Urinary bladder (tissue), 4 donors: Measurements from ENCODE around the gene ADCY10. TPM values are rescaled to one million over a fixed set of nuclear protein-coding genes. Genes with fewer than 3 reads are reported as not detected.

ENCODE experiments used
- DNase-seq: peaks from one replicate; pipeline ENCODE4 v3.0.0-alpha.2; 2015; ENCODE audit errors: extremely low spot score
- H3K27ac ChIP-seq: one replicate; pipeline ENCODE4 v1.5.1; 2013; ENCODE audit warnings: low read depth, mild to moderate bottlenecking, moderate library complexity
- H3K36me3 ChIP-seq: one replicate; pipeline ENCODE4 v1.6.1; 2013; ENCODE audit warnings: mild to moderate bottlenecking, moderate library complexity; ENCODE audit not compliant: insufficient read depth
- H3K4me1 ChIP-seq: one replicate; pipeline ENCODE4 v1.6.1; 2013; ENCODE audit warnings: mild to moderate bottlenecking, moderate library complexity; ENCODE audit not compliant: insufficient read depth
- H3K4me3 ChIP-seq: one replicate; pipeline ENCODE4 v1.5.1; 2013; ENCODE audit warnings: low read depth, low read length
- WGBS: extraction: QIAGEN DNeasy Blood & Tissue Kit; methylation state at CpG from one replicate; pipeline ENCODE4 v1.1.7; 2013; 5-methylcytosine and 5-hydroxymethylcytosine counted together
- polyA plus RNA-seq: library from polyadenylated mRNA; stranded (reverse); fragments of 200-250 nt; gene quantifications from one replicate; pipeline ENCODE4 v1.2.3, GENCODE V29; 2013
- total RNA-seq: library from RNA; depleted of rRNA; stranded (reverse); fragments of >200 nt; gene quantifications from one replicate; pipeline ENCODE4 v1.2.3, GENCODE V29; 2014
- donor health status: healthy with polysubstance abuse.
- donor health status: healthy.

The ADCY10 gene, protein sequence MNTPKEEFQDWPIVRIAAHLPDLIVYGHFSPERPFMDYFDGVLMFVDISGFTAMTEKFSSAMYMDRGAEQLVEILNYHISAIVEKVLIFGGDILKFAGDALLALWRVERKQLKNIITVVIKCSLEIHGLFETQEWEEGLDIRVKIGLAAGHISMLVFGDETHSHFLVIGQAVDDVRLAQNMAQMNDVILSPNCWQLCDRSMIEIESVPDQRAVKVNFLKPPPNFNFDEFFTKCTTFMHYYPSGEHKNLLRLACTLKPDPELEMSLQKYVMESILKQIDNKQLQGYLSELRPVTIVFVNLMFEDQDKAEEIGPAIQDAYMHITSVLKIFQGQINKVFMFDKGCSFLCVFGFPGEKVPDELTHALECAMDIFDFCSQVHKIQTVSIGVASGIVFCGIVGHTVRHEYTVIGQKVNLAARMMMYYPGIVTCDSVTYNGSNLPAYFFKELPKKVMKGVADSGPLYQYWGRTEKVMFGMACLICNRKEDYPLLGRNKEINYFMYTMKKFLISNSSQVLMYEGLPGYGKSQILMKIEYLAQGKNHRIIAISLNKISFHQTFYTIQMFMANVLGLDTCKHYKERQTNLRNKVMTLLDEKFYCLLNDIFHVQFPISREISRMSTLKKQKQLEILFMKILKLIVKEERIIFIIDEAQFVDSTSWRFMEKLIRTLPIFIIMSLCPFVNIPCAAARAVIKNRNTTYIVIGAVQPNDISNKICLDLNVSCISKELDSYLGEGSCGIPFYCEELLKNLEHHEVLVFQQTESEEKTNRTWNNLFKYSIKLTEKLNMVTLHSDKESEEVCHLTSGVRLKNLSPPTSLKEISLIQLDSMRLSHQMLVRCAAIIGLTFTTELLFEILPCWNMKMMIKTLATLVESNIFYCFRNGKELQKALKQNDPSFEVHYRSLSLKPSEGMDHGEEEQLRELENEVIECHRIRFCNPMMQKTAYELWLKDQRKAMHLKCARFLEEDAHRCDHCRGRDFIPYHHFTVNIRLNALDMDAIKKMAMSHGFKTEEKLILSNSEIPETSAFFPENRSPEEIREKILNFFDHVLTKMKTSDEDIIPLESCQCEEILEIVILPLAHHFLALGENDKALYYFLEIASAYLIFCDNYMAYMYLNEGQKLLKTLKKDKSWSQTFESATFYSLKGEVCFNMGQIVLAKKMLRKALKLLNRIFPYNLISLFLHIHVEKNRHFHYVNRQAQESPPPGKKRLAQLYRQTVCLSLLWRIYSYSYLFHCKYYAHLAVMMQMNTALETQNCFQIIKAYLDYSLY (N-terminal part only)
- total RNA-seq (0.37 TPM), polyA plus RNA-seq (0.06 TPM)

DNA sequence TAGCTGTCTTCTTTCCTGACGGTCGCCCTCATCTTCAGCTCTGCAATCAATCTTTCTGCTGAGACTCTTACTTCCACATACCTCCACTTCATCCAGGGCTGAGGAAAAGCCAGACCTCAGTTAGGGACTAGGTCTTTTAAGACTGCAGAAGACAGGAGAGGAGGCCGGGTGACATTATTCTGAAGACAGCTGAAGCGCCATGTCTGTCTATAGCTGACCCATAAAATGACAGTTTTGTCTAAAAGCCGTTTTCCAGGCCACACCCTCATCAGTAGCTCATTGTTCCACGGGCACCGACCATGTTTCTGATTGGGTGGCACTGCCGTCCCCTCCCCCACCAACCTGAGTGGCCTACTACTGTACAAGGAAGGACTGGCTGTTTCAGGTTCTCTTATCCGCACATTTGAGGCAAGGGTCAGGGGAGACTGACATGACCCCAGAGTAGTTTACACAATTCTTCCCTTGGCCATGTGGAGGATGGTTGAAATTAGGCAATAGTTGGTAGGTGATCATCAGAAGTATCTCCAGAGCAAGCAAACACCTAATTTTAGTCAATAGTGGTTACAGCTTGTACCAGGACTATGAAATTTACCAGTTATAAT, at the start of gene ADCY10:
ADCY10 (minus strand) TSS at position 240 of the 602 bp plus-strand sequence. CDS start 8,994 bp downstream, outside the sequence.
- no peaks in the 10 kb centered on the region for H3K4me1 ChIP-seq
- no peak for DNase-seq
- 90% methylated on average over 9 of the region's 9 CpGs for WGBS
- H3K27ac ChIP-seq = no peak within 1 kb of the TSS
- H3K4me3 ChIP-seq = no peak within 1 kb of the TSS
- no peaks in the 10 kb centered on the region for H3K36me3 ChIP-seq

DNA sequence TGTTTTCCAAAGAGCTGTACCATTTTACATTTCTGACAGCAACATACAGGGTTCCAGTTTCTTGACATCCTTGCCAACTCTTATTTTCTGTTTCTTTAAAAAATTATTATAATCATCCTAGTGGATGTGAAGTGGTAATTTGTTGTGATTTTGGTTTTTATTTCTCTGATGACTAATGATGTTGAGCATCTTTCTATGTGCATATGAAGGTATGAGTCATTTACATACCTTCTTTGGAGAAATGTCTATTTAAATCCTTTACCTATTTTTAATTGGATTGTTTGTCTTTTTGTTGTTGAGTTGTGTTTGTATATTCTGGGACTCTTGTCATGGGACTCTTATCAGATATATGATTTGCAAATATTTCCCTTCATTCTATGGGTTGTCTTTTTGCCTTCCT, 43.8 kb upstream of the ADCY10 start:
- H3K4me3 ChIP-seq = no peak overlapping the region
- DNase-seq = no peak
- H3K4me1 ChIP-seq = no peaks in the 10 kb centered on the region
- peaks cover 2% of the 10 kb centered on the region for H3K36me3 ChIP-seq
- no peak overlapping the region for H3K27ac ChIP-seq

DNA sequence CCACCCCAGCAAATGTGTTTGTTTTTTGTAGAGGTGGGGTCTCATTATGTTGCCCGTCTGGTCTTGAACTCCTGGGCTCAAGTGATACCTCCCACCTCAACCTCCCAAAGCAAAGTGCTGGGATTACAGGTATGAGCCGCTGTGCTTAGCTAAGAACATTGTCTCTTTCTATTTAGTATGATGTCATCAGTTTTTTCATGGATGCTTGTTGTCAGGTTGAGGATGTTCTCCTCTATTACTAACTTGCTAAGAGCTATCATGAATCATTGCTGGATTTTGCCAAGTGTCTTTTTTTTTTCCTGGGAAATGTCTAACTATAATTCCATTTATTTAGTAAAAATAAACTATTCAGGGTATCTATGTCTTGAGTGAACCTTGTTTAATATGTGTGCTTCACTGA, 42.0 kb upstream of the ADCY10 start:
- WGBS = 98% methylated on average over 2 of the region's 2 CpGs
- Histone ChIP-seq H3K4me1 (no peaks in the 10 kb centered on the region), H3K36me3 (peaks cover 2% of the 10 kb centered on the region), H3K4me3 (no peak overlapping the region), H3K27ac (no peak overlapping the region)
- no peak for DNase-seq

DNA sequence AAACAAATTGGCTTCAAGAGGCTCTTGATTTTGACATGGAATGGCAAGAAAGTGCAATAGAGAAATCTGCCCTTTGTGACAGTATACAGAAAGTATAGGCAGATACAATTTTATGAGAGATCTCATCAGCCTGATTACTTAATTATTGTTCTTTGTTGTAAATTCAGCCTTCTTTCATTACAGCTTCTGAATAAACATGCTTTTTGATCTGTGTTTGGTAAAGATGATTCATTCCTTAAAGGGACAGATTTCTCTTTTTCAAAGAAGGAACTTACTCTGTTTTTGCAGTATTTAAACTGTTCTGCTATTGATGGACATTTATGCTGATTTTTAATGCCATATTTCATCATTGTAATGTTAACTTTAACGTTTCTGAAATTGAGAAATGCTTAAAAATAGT, 36.6 kb upstream of the ADCY10 start:
- no peak overlapping the region for H3K27ac ChIP-seq
- WGBS = 45% methylated on average over 1 of the region's 1 CpG
- no peak overlapping the region for H3K4me3 ChIP-seq
- no peak for DNase-seq
- peaks cover 2% of the 10 kb centered on the region for H3K4me1 ChIP-seq
- H3K36me3 ChIP-seq = peaks cover 2% of the 10 kb centered on the region

DNA sequence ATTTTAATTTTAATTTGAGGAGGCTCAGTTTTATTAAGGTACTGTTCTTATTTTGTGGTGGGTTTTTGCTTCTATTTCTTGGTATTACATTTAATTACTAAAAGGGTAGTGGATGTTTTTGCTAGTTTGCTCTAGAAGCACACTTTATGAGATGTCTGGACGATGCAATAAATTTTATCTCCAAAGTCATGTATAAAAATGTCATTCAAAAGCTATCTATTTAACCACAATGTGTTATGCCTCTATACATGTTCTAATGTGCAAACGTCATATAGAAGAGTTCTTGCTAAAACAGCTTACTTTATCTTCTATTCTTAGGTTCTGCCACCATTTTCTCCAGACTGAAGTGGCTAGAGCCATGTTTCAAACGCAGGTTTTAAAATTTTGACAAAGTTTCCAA, 35.9 kb upstream of the ADCY10 start:
- Histone ChIP-seq H3K27ac (no peak overlapping the region), H3K4me3 (no peak overlapping the region), H3K4me1 (peaks cover 2% of the 10 kb centered on the region), H3K36me3 (peaks cover 2% of the 10 kb centered on the region)
- WGBS = 71% methylated on average over 3 of the region's 3 CpGs
- DNase-seq = no peak

DNA sequence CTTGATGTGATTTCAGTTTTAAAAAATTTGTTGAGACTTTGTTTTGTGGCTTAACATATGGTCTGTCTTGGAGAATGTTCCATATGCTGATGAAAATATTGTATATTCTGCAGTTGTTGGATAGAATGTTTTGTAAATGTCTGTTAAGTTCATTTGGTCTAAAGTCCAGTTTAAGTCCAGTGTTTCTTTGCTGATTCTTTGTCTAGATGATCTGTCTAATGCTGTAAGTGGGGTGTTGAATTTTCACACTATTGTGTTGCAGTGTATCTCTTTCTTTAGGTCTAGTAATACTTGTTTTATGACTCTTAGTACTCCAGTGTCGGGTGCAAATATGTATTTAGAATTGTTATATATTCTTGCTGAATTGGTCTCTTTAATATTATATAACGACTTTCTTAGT, 33.8 kb upstream of the ADCY10 start:
- H3K4me1 ChIP-seq = peaks cover 2% of the 10 kb centered on the region
- DNase-seq = no peak
- 89% methylated on average over 2 of the region's 2 CpGs for WGBS

DNA sequence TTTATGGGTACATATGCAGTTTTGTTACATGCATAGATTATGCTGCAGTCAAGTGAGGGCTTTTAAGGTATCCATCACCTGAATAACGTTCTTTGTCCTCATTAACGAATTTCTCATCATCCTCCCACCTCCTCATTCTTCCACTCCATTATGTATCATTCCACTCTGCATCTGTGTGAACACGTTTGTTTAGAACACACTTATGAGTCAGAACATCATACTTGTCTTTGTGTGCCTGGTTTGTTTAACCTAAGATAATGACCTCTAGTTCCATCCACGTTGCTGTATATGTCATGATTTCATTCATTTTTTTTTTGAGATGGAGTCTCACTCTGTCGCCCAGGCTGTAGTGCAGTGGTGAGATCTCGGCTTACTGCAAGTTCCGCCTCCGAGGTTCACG, 29.6 kb upstream of the ADCY10 start:
- Histone ChIP-seq H3K27ac (no peak overlapping the region), H3K4me3 (no peak overlapping the region), H3K4me1 (peaks cover 2% of the 10 kb centered on the region), H3K36me3 (no peaks in the 10 kb centered on the region)
- DNase-seq = no peak
- WGBS = 90% methylated on average over 9 of the region's 9 CpGs

More for the DNA sequence above, 33.8 kb upstream of the ADCY10 start:
- H3K4me3 ChIP-seq = no peak overlapping the region
- H3K27ac ChIP-seq = no peak overlapping the region
- no peaks in the 10 kb centered on the region for H3K36me3 ChIP-seq

DNA sequence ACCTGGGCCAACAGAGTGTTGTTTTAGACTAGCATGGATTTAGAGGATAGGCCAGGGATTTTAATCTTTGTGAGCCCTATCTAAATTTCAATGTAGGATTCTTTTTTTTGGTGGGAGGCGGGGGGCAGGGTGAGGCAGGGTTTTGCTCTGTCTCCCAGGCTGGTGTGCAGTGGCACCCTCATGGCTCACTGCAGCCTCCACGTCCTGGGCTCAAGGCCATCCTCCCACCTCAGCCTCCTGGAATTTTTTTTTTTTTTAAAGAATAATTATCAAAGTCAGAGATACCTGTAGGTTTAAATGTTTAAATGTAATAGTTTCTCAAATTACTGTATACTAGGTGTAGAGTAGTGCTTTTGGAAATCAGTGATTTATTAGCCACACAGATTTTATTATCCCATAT, 26.3 kb upstream of the ADCY10 start:
- Histone ChIP-seq H3K4me3 (no peak overlapping the region), H3K27ac (no peak overlapping the region), H3K36me3 (no peaks in the 10 kb centered on the region), H3K4me1 (no peaks in the 10 kb centered on the region)
- no peak for DNase-seq
- 95% methylated on average over 2 of the region's 2 CpGs for WGBS

DNA sequence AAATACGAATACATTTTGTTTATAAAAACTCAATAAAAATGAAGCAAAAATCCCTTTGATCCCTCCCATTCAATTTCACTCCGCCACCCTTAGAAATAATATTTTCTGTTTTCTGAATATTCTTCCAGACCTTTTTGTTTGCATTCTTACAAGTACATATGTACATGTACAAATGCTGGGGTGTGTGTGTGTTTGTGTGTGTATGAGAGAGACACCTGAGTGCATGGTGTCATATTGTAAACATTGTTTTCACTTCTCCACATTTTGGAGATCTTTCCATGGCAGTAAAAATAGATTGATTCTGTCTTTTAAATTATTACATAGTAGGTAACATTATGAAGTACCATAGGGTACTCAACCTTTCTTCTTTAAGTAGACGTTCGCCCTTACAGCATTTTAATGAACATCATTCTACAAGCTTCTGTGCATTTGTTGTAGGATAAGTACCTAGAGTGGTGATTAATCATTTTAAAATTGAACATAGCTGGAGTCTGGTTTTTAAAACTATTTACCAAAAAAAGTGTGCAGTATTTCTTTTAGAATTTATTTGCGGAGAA, 24.2 kb upstream of the ADCY10 start:
- Histone ChIP-seq H3K36me3 (no peaks in the 10 kb centered on the region), H3K4me1 (no peaks in the 10 kb centered on the region), H3K27ac (no peak overlapping the region), H3K4me3 (peak overlapping the region; percentile 13)
- DNase-seq = no peak
- 48% methylated on average over 5 of the region's 5 CpGs for whole genome bisulfite sequencing

DNA sequence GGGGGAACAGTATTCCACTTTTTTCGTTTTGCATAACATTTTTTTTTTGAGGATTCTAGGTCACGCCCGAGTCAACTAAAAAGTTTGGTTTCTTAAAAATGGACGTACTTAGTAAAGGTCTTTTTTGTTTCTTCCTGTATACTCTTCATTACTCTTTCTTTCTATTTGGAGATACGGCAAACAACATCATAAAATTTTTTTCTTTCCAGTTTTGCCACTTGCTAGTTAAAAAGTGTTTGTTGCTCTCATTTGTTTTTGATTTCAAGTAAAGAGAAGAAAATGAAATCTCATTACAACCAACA, 23.7 kb upstream of the ADCY10 start:
- WGBS = 1% methylated on average over 5 of the region's 5 CpGs
- peak overlapping the region; percentile 97 for H3K27ac ChIP-seq
- peak overlapping the region; percentile 91 for H3K4me3 ChIP-seq
- no peaks in the 10 kb centered on the region for H3K36me3 ChIP-seq
- DNase-seq = no peak
- H3K4me1 ChIP-seq = no peaks in the 10 kb centered on the region

DNA sequence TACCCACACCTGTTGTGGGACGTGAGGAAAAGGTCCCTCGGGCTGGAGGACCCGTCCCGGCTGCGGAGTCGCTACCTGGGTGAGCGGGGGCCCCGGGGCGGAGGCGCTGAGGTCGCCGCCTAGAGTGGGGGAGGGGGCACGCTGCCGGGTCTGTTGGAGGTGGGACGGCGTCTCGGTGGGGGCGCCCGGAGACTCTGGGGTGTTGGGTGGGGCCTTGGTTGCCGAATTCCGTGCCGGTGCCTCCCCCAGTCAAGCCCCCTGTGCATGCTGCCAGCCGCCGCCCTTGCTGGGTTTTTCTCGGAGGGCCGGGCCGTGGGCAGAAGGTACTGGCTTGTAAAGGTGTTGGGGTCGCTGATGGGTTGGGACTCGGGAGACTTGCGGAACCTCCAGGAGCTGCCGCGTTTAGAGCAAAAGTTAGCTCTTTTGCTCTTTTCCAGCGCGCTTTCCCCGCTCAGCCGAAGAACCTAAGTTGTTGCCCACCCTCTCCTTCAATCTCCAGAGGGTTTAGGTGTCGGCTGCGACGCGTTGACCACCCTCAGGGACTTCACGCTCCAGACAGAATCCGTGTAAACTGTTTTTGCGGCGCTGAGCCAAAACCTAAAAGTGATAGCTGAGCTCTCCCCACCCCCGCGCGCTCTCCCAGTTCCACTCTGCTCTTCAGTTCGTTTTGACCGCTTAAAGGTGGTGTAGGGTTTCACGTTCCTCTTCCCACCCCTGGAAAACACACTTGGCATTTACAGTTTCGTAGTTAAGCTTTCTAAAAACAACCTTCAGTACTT, 23.2 kb upstream of the ADCY10 start, which contains the start of gene MPC2:
MPC2 (minus strand) TSS at position 143 of the 779 bp plus-strand sequence. CDS start 1,231 bp downstream, outside the sequence.
- peak; percentile 60 for DNase-seq
- H3K36me3 ChIP-seq = no peaks in the 10 kb centered on the region
- H3K27ac ChIP-seq = peak within 1 kb of the TSS; percentile 97
- peak within 1 kb of the TSS; percentile 91 for H3K4me3 ChIP-seq
- H3K4me1 ChIP-seq = no peaks in the 10 kb centered on the region
- WGBS = under 1% methylated on average over 51 of the region's 51 CpGs
